HEK293 (cell line): ENCODE measurements around the gene IL23A.

ENCODE experiments used
- CTCF ChIA-PET: fragments of 350-600 bp; formaldehyde crosslinking; extraction: SDS; loops from one replicate; lab custom pipeline; 2021; ENCODE audit warnings: antibody characterized with exemption; lab: Yijun Ruan, JAX
- POLR2A ChIA-PET: fragments of 300-600 bp; formaldehyde crosslinking; extraction: SDS; loops from one replicate; lab custom pipeline; 2020; ENCODE audit warnings: antibody characterized with exemption, inconsistent platforms; lab: Yijun Ruan, JAX
- H3K27ac ChIP-seq: fragments of 200-500 bp; sonication (Bioruptor generic); 2 replicates; pipeline ENCODE4 v1.5.1; 2014; ENCODE audit warnings: low read depth, low read length, control low read depth, inconsistent platforms; ENCODE audit errors: extremely low read depth
- H3K36me3 ChIP-seq, 2 experiments: fragments of 200-500 bp in 1 of 2; sonication (Bioruptor generic) in 1 of 2; 1 replicate in 1 of 2; 2 replicates in 1 of 2; pipeline ENCODE4 v1.5.1; 2014 to 2017; ENCODE audit warnings: inconsistent platforms in 2 of 2, low read length in 2 of 2; ENCODE audit not compliant: control insufficient read depth in 2 of 2, insufficient read depth in 1 of 2
- H3K4me1 ChIP-seq: fragments of 200-500 bp; sonication (Bioruptor generic); 2 replicates; pipeline ENCODE4 v1.5.1; 2014; ENCODE audit warnings: mild to moderate bottlenecking, low read length, inconsistent platforms; ENCODE audit not compliant: control insufficient read depth, insufficient read depth
- H3K4me3 ChIP-seq: 2 replicates; pipeline ENCODE4 v1.5.1; 2011; ENCODE audit warnings: low read depth, mild to moderate bottlenecking, control low read depth, low read length, moderate library complexity
- H3K9me3 ChIP-seq: fragments of 200-500 bp; sonication (Bioruptor generic); 2 replicates; pipeline ENCODE4 v1.5.1; 2014; ENCODE audit warnings: low read depth, low read length, inconsistent platforms; ENCODE audit not compliant: control insufficient read depth, insufficient read depth
- BCL11A ChIP-seq: fragments of 450-650 bp; formaldehyde crosslinking; IDR thresholded peaks from 2 replicates; pipeline ENCODE4 v1.5.1; 2016; ENCODE audit warnings: low read depth, missing biosample characterization, missing genetic modification characterization
- KLF9 ChIP-seq: fragments of 450-650 bp; formaldehyde crosslinking; IDR thresholded peaks from 2 replicates; pipeline ENCODE4 v1.5.1; 2016; ENCODE audit warnings: missing biosample characterization, missing genetic modification characterization, low read depth
- SCRT1 ChIP-seq: fragments of 450-650 bp; formaldehyde crosslinking; IDR thresholded peaks from 2 replicates; pipeline ENCODE4 v1.5.1; 2016; ENCODE audit warnings: missing biosample characterization, missing genetic modification characterization, borderline replicate concordance
- SCRT2 ChIP-seq: fragments of 450-650 bp; formaldehyde crosslinking; IDR thresholded peaks from 2 replicates; pipeline ENCODE4 v1.5.1; 2016; ENCODE audit warnings: missing biosample characterization, missing genetic modification characterization
- YY2 ChIP-seq: fragments of 450-650 bp; formaldehyde crosslinking; IDR thresholded peaks from 2 replicates; pipeline ENCODE4 v1.5.1; 2016; ENCODE audit warnings: missing biosample characterization, missing genetic modification characterization
- ZEB2 ChIP-seq: fragments of 450-650 bp; formaldehyde crosslinking; IDR thresholded peaks from 2 replicates; pipeline ENCODE4 v1.5.1; 2016; ENCODE audit warnings: missing biosample characterization, missing genetic modification characterization
- ZIC2 ChIP-seq: fragments of 450-650 bp; formaldehyde crosslinking; IDR thresholded peaks from 2 replicates; pipeline ENCODE4 v1.5.1; 2016; ENCODE audit warnings: missing biosample characterization, missing genetic modification characterization
- ZNF138 ChIP-seq: fragments of 450-650 bp; formaldehyde crosslinking; IDR thresholded peaks from 2 replicates; pipeline ENCODE4 v1.5.1; 2016; ENCODE audit warnings: missing biosample characterization, missing genetic modification characterization, borderline replicate concordance
- ZNF146 ChIP-seq: fragments of 450-650 bp; formaldehyde crosslinking; IDR thresholded peaks from 2 replicates; pipeline ENCODE4 v1.5.1; 2016; ENCODE audit warnings: missing biosample characterization, missing genetic modification characterization
- ZNF555 ChIP-seq: fragments of 450-650 bp; formaldehyde crosslinking; conservative IDR thresholded peaks from 2 replicates; pipeline ENCODE4 v1.5.1; 2017; ENCODE audit warnings: missing biosample characterization, mild to moderate bottlenecking, missing genetic modification characterization, inconsistent platforms
- ZNF664 ChIP-seq: fragments of 450-650 bp; formaldehyde crosslinking; IDR thresholded peaks from 2 replicates; pipeline ENCODE4 v1.5.1; 2016; ENCODE audit warnings: missing biosample characterization, missing genetic modification characterization
- ZNF747 ChIP-seq: fragments of 450-650 bp; formaldehyde crosslinking; IDR thresholded peaks from 2 replicates; pipeline ENCODE4 v1.5.1; 2016; ENCODE audit warnings: missing biosample characterization, missing genetic modification characterization
- TF ChIP-seq, protein P1 (sequence below): fragments of 450-650 bp; formaldehyde crosslinking; IDR thresholded peaks from 2 replicates; pipeline ENCODE4 v1.5.1; 2016; ENCODE audit warnings: missing biosample characterization, missing genetic modification characterization, low read depth
- TF ChIP-seq, protein P2 (sequence below): fragments of 450-650 bp; formaldehyde crosslinking; IDR thresholded peaks from 2 replicates; pipeline ENCODE4 v1.5.1; 2016; ENCODE audit warnings: missing biosample characterization, missing genetic modification characterization
- TF ChIP-seq, protein P3 (sequence below): fragments of 450-650 bp; formaldehyde crosslinking; IDR thresholded peaks from 2 replicates; pipeline ENCODE4 v1.5.1; 2016; ENCODE audit warnings: missing biosample characterization, missing genetic modification characterization
- TF ChIP-seq, protein P4 (sequence below): fragments of 450-650 bp; formaldehyde crosslinking; IDR thresholded peaks from 2 replicates; pipeline ENCODE4 v1.5.1; 2016; ENCODE audit warnings: missing biosample characterization, missing genetic modification characterization
- TF ChIP-seq, protein P5 (sequence below): fragments of 450-650 bp; formaldehyde crosslinking; IDR thresholded peaks from 2 replicates; pipeline ENCODE4 v1.5.1; 2016; ENCODE audit warnings: missing biosample characterization, missing genetic modification characterization

Gene IL23A

DNA sequence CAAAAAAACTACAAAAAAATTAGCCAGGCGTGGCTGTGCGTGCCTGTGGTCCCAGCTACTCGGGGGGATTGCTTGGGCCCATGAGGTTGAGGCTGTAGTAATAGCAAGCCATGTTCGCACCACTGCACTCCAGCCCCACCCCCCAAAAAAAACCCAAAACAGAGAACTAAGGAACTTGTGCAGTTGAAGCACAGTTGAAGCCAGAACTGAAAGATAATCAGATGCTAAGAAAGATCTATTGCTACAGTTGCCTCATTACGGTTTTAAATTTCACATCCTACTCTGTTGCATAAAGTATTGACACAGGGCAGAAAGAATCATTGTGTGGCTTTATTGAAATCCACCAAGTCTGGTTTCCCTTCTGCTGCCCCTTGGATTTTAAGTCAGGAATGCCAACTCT, 42.4 kb upstream of the IL23A start:
- POLR2A ChIA-PET = no interaction called here
- Histone ChIP-seq H3K4me3 (no peak overlapping the region), H3K4me1 (peaks cover 4% of the 10 kb centered on the region; the same call in 1 of the 2 replicates), H3K27ac (no peak overlapping the region), H3K36me3 (peaks cover 24 to 51% of the 10 kb centered on the region in 2 experiments), H3K9me3 (no peaks in the 10 kb centered on the region)
- TF ChIP-seq ZEB2 = peak; percentile 47; the same call in 1 of the 2 replicates
- TF ChIP-seq ZNF138 (tag by site-specific recombination) = no peak
- 0 out of 2 replicates have a peak, but pooled peaks have one; percentile 41 for TF ChIP-seq SCRT2
- CTCF ChIA-PET = no interaction called here

DNA sequence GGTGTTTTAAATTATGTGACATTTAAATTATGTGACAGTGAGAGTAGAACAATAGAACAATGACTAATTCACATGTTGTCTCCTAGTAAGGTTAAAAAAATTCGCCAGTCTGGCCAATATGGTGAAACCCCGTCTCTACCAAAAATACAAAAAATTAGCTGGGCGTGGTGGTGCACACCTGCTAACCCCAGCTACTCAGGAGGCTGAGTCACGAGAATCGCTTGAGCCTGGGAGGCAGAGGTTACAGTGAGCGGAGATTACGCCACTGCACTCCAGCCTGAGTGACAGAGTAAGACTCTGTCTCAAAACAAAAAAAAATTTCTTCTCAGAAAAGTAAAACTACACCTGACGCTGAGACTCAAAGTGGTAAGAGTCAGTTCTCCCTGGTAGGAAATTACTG, 41.3 kb upstream of the IL23A start:
- POLR2A ChIA-PET = interaction anchor here (0.6 to 0.9 kb wide), 2 partner anchors 10 to 63 kb away, joined by 3 to 7 read pairs; partner anchors contain the start of gene STAT2
- CTCF ChIA-PET = interaction anchor here (0.6 to 2.6 kb wide), 6 partner anchors 9 to 339 kb away, joined by 3 to 5 read pairs (median 3); no protein-coding TSS in a partner anchor
- Histone ChIP-seq H3K9me3 (no peaks in the 10 kb centered on the region), H3K36me3 (peaks cover 17 to 52% of the 10 kb centered on the region in 2 experiments; a peak in 2 of 3 replicates), H3K4me1 (peaks cover 4% of the 10 kb centered on the region; the same call in 1 of the 2 replicates)
- TF ChIP-seq ZNF146 (tag by site-specific recombination) (no peak), SCRT1 (tag by site-specific recombination) (no peak), ZNF555 (tag by site-specific recombination) (no peak), YY2 (tag by site-specific recombination) (no peak), ZNF664 (no peak), ZEB2 (no peak)
- TF ChIP-seq, protein P1, sequence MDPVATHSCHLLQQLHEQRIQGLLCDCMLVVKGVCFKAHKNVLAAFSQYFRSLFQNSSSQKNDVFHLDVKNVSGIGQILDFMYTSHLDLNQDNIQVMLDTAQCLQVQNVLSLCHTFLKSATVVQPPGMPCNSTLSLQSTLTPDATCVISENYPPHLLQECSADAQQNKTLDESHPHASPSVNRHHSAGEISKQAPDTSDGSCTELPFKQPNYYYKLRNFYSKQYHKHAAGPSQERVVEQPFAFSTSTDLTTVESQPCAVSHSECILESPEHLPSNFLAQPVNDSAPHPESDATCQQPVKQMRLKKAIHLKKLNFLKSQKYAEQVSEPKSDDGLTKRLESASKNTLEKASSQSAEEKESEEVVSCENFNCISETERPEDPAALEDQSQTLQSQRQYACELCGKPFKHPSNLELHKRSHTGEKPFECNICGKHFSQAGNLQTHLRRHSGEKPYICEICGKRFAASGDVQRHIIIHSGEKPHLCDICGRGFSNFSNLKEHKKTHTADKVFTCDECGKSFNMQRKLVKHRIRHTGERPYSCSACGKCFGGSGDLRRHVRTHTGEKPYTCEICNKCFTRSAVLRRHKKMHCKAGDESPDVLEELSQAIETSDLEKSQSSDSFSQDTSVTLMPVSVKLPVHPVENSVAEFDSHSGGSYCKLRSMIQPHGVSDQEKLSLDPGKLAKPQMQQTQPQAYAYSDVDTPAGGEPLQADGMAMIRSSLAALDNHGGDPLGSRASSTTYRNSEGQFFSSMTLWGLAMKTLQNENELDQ (tag by site-specific recombination) = no peak
- TF ChIP-seq, protein P2, sequence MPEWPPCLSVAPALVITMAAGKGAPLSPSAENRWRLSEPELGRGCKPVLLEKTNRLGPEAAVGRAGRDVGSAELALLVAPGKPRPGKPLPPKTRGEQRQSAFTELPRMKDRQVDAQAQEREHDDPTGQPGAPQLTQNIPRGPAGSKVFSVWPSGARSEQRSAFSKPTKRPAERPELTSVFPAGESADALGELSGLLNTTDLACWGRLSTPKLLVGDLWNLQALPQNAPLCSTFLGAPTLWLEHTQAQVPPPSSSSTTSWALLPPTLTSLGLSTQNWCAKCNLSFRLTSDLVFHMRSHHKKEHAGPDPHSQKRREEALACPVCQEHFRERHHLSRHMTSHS (tag by site-specific recombination) = no peak
- TF ChIP-seq, protein P3, sequence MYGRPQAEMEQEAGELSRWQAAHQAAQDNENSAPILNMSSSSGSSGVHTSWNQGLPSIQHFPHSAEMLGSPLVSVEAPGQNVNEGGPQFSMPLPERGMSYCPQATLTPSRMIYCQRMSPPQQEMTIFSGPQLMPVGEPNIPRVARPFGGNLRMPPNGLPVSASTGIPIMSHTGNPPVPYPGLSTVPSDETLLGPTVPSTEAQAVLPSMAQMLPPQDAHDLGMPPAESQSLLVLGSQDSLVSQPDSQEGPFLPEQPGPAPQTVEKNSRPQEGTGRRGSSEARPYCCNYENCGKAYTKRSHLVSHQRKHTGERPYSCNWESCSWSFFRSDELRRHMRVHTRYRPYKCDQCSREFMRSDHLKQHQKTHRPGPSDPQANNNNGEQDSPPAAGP (tag by site-specific recombination) = no peak
- TF ChIP-seq, protein P4, sequence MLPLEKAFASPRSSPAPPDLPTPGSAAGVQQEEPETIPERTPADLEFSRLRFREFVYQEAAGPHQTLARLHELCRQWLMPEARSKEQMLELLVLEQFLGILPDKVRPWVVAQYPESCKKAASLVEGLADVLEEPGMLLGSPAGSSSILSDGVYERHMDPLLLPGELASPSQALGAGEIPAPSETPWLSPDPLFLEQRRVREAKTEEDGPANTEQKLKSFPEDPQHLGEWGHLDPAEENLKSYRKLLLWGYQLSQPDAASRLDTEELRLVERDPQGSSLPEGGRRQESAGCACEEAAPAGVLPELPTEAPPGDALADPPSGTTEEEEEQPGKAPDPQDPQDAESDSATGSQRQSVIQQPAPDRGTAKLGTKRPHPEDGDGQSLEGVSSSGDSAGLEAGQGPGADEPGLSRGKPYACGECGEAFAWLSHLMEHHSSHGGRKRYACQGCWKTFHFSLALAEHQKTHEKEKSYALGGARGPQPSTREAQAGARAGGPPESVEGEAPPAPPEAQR (tag by site-specific recombination) = no peak
- TF ChIP-seq, all 188 proteins: peak for 0
- no peak overlapping the region for H3K4me3 ChIP-seq
- H3K27ac ChIP-seq = no peak overlapping the region

DNA sequence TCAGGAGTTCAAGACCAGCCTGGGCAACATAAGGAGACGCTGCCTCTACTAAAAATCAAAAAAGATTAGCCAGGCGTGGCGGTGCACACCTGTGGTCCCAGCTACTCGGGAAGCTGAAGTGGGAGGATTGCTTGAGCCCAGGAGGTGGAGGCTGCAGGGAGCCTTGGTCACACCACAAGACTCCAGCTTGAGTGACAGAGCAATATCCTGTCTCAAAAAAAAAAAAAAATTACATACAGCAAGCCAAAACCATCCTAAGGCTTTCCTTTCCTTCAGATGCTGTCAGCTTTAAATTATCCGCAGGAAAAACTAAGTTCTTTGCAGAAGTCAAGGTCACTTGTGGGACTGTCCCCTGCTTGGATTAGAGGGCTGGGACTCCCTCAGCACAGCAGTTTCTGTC, 39.9 kb upstream of the IL23A start:
- no peak for TF ChIP-seq BCL11A (tag by site-specific recombination)
- no peak for TF ChIP-seq KLF9 (tag by site-specific recombination)
- no peak for TF ChIP-seq ZNF747 (tag by site-specific recombination)
- TF ChIP-seq, protein P5, sequence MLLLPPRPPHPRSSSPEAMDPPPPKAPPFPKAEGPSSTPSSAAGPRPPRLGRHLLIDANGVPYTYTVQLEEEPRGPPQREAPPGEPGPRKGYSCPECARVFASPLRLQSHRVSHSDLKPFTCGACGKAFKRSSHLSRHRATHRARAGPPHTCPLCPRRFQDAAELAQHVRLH (tag by site-specific recombination) = no peak
- 0 out of 2 replicates have a peak, but pooled peaks have one; percentile 11 for TF ChIP-seq ZIC2 (tag by site-specific recombination)
- Histone ChIP-seq H3K27ac (peak overlapping the region; percentile 89; the same call in 1 of the 2 replicates), H3K9me3 (no peaks in the 10 kb centered on the region), H3K4me3 (peak overlapping the region; percentile 92), H3K36me3 (peaks cover 21 to 46% of the 10 kb centered on the region in 2 experiments; a peak in 2 of 3 replicates), H3K4me1 (peaks cover 4% of the 10 kb centered on the region; the same call in 1 of the 2 replicates)
- ChIA-PET CTCF (interaction anchor here (0.9 to 2.6 kb wide), 5 partner anchors 10 to 197 kb away, joined by 3 to 6 read pairs (median 4); partner anchors contain the start of gene ANKRD52), POLR2A (interaction anchor here (1.0 to 2.8 kb wide), 6 partner anchors 13 to 181 kb away, joined by 3 to 13 read pairs (median 6); partner anchors contain the start of genes RNF41, STAT2 and ZC3H10)
